ENCODE measurements around the gene EXOC3.

DNA sequence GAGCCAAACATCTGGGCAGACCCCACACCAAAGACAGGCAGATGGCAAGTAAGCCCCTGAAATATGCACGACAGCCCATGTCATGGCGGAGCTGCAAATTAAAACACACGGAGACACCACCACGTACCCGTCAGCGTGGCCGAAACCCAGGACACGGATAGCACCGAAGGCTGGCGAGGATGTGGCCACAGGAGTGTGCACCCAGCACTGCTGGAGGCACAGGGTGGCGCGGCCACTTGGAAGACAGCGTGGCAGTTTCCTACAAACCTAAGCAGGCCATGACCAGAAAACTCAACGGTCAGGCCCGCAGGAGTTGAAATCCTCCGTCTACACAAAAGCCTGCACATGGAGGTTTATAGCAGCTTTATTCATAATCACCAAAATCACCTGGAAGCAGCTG is 68.5 kb downstream of the EXOC3 start:
- TF ChIP-seq FOXA1 (IDR thresholded peaks at IDR 0.05) (no peak), ZNF384 (IDR thresholded peaks at IDR 0.05) (no peak), ELF4 (IDR thresholded peaks at IDR 0.05) (no peak), NFRKB (IDR thresholded peaks at IDR 0.05) (no peak), FOXK2 (IDR thresholded peaks at IDR 0.05) (no peak), TARDBP (IDR thresholded peaks at IDR 0.05) (no peak), L3MBTL2 (conservative IDR thresholded peaks at IDR 0.05) (no peak), SP1 (IDR thresholded peaks at IDR 0.05) (no peak), FOXM1 (IDR thresholded peaks at IDR 0.05; ENCODE audit: borderline replicate concordance) (no peak)
